ENCODE measurements around the gene ARPC2. TPM values are rescaled to one million over a fixed set of nuclear protein-coding genes. Genes with fewer than 3 reads are reported as not detected.

ARPC2 gene
- total and polyA plus RNA-seq, 2 of the 13 experiments (the other 11 are each of a cell fraction or from before 2014, with no cell fraction given), result 168 to 303 TPM

DNA sequence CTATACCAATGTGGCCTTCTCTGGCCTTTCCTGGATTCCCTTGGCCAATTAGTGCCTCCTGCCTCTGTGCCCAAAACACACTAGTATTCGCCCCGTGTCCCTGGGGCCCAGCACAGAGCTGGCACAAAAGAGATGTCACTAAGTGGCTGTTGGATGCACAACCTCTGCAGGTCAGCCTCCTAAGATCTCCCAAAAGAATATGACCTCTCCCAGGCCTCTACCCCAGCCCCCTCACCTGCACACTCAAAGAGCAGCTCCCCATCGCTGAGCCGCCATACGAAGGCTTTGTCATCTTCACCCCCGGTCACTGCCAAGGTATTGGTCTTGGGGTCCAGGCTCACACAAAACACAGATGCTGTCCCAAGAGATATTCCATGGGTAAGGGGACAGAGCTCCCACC, 50.3 kb downstream of the ARPC2 start:
- intact Hi-C loops (cut with micrococcal nuclease; ENCODE audit: unreplicated experiment), result no loop called here
- WGBS (ENCODE audit: low lambda C conversion rate), result 97% methylated on average over 6 of the region's 6 CpGs
- TF ChIP-seq RBFOX2 (IDR thresholded peaks at IDR 0.05; ENCODE audit: low read depth, low read length) (0 out of 2 replicates have a peak, but pooled peaks have one; percentile 21), ZNF746 (CRISPR knock-in tag; IDR thresholded peaks at IDR 0.05) (no peak)
- TF ChIP-seq, protein P1, sequence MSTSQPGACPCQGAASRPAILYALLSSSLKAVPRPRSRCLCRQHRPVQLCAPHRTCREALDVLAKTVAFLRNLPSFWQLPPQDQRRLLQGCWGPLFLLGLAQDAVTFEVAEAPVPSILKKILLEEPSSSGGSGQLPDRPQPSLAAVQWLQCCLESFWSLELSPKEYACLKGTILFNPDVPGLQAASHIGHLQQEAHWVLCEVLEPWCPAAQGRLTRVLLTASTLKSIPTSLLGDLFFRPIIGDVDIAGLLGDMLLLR (CRISPR knock-in tag; IDR thresholded peaks at IDR 0.05), result no peak
- ATAC-seq (no peak), FAIRE-seq (no peak), DNase-seq (ENCODE audit: low spot score) (no peak)
- Histone ChIP-seq H3K4me3 (replicated peaks in 1 of 3; ENCODE audit: insufficient read depth in 1 of 3, low read depth in 2 of 3, low read length in 3 of 3) (no peak overlapping the region), H3K9me3 (ENCODE audit: low read length) (no peaks in the 10 kb centered on the region), H3K36me3 (replicated peaks in 1 of 2; ENCODE audit: control insufficient read depth in 1 of 2, insufficient read depth in 2 of 2, low read length in 2 of 2) (peaks cover 19 to 40% of the 10 kb centered on the region in 2 experiments), H2AFZ (ENCODE audit: low read length) (no peak overlapping the region), H3K27me3 (ENCODE audit: control insufficient read depth in 1 of 2, insufficient read depth in 2 of 2, low read length in 2 of 2) (no peaks in the 10 kb centered on the region; a peak in 1 of 5 replicates), H3K4me1 (ENCODE audit: insufficient read depth, low read length) (peaks cover 63% of the 10 kb centered on the region), H4K20me1 (ENCODE audit: insufficient read depth, low read length) (no peaks in the 10 kb centered on the region), H3K4me2 (ENCODE audit: low read depth, low read length) (no peak overlapping the region), H3K79me2 (ENCODE audit: insufficient read depth, low read length) (peaks cover 21% of the 10 kb centered on the region), H3K9ac (ENCODE audit: insufficient read depth, low read depth, low read length) (no peak overlapping the region), H3K27ac (ENCODE audit: extremely low read length, insufficient read depth, low read length) (no peak overlapping the region)
- ChIA-PET CTCF (ENCODE audit: low intra/inter-chr PET ratio, low total read pairs) (no interaction called here), POLR2A (no interaction called here)
- in situ Hi-C loops (cut with HindIII; ENCODE audit: extremely low pct_ligation_motif_present, low pct_unique_long_range_greater_than_20kb), result no loop called here
- BruUV-seq (replicated peaks), result no TSS peak

GRCh38 chr2:218269900-218270720, 53.1 kb downstream of the ARPC2 start, which contains the start of the genes AAMP and PNKD:
AAMP (minus strand) TSS chr2:218270137; CDS start chr2:218270086, 51 bp downstream.
PNKD (plus strand) TSS chr2:218270519; CDS start chr2:218270536, 17 bp downstream.
- H3K36me3 ChIP-seq (replicated peaks in 1 of 2; ENCODE audit: control insufficient read depth in 1 of 2, insufficient read depth in 2 of 2, low read length in 2 of 2), result peaks cover 19 to 43% of the 10 kb centered on the region in 2 experiments
- no peaks in the 10 kb centered on the region; a peak in 1 of 5 replicates for H3K27me3 ChIP-seq (ENCODE audit: control insufficient read depth in 1 of 2, insufficient read depth in 2 of 2, low read length in 2 of 2)
- BruUV-seq (replicated peaks), result no TSS peak
- in situ Hi-C loops (cut with HindIII; ENCODE audit: extremely low pct_ligation_motif_present, low pct_unique_long_range_greater_than_20kb) (loop anchor here (5.0 to 10.0 kb wide), 2 partner anchors 195 to 377 kb away; no protein-coding TSS in a partner anchor), intact Hi-C loops (cut with micrococcal nuclease; ENCODE audit: unreplicated experiment) (loop anchor here (1.0 to 5.0 kb wide), 4 partner anchors 17 to 83 kb away; partner anchors contain the start of gene ARPC2)
- H3K79me2 ChIP-seq (ENCODE audit: insufficient read depth, low read length), result peaks cover 21% of the 10 kb centered on the region
- peak within 1 kb of the TSS; percentile 5 for H2AFZ ChIP-seq (ENCODE audit: low read length)
- POLR2A ChIA-PET, result interaction anchor here (0.8 to 7.5 kb wide), 23 partner anchors 11 to 1772 kb away, joined by 3 to 121 read pairs (median 5); partner anchors contain the start of genes ARPC2, BCS1L, CATIP and CTDSP1
- H3K9ac ChIP-seq (ENCODE audit: insufficient read depth, low read depth, low read length), result peak within 1 kb of the TSS; percentile 92
- DNase-seq (ENCODE audit: low spot score) (peak; percentile 100), ATAC-seq (peak; percentile 87), FAIRE-seq (peak; percentile 95)
- CTCF ChIA-PET (ENCODE audit: low intra/inter-chr PET ratio, low total read pairs), result interaction anchor here (1.2 to 1.4 kb wide), 2 partner anchors 84 to 196 kb away, joined by 4 read pairs; no protein-coding TSS in a partner anchor
- H3K27ac ChIP-seq (ENCODE audit: extremely low read length, insufficient read depth, low read length), result peak within 1 kb of the TSS; percentile 80
- no peaks in the 10 kb centered on the region for H4K20me1 ChIP-seq (ENCODE audit: insufficient read depth, low read length)
- peaks cover 58% of the 10 kb centered on the region for H3K4me1 ChIP-seq (ENCODE audit: insufficient read depth, low read length)
- peak within 1 kb of the TSS; percentile 78 to 97 (median 96) for H3K4me3 ChIP-seq (replicated peaks in 1 of 3; ENCODE audit: insufficient read depth in 1 of 3, low read depth in 2 of 3, low read length in 3 of 3)
- H3K9me3 ChIP-seq (ENCODE audit: low read length), result no peaks in the 10 kb centered on the region
- 2% methylated on average over 33 of the region's 64 CpGs for WGBS (ENCODE audit: low lambda C conversion rate)
- peak within 1 kb of the TSS; percentile 99 for H3K4me2 ChIP-seq (ENCODE audit: low read depth, low read length)
- TF ChIP-seq ESRRA (CRISPR knock-in tag; IDR thresholded peaks at IDR 0.05; ENCODE audit: low read depth) (no peak), ZFP37 (CRISPR knock-in tag; IDR thresholded peaks at IDR 0.05; ENCODE audit: borderline replicate concordance) (peak; percentile 81; the same call in 1 of the 2 replicates), ZNF264 (CRISPR knock-in tag; IDR thresholded peaks at IDR 0.05) (peak; percentile 45; the same call in 1 of the 2 replicates), ZSCAN31 (CRISPR knock-in tag; IDR thresholded peaks at IDR 0.05; ENCODE audit: low read depth) (peak; percentile 92), HNRNPL (IDR thresholded peaks at IDR 0.05; ENCODE audit: low read depth, low read length) (no peak), POGZ (CRISPR knock-in tag; IDR thresholded peaks at IDR 0.05) (no peak; the same call in none of the 2 replicates), NFYC (CRISPR knock-in tag; IDR thresholded peaks at IDR 0.05) (peak; percentile 100), BHLHE40 (IDR thresholded peaks at IDR 0.05; ENCODE audit: low read length) (no peak), ZFP1 (CRISPR knock-in tag; IDR thresholded peaks at IDR 0.05) (no peak; the same call in 1 of the 2 replicates)
- TF ChIP-seq, protein P2, sequence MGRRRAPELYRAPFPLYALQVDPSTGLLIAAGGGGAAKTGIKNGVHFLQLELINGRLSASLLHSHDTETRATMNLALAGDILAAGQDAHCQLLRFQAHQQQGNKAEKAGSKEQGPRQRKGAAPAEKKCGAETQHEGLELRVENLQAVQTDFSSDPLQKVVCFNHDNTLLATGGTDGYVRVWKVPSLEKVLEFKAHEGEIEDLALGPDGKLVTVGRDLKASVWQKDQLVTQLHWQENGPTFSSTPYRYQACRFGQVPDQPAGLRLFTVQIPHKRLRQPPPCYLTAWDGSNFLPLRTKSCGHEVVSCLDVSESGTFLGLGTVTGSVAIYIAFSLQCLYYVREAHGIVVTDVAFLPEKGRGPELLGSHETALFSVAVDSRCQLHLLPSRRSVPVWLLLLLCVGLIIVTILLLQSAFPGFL (CRISPR knock-in tag; IDR thresholded peaks at IDR 0.05), result 0 out of 2 replicates have a peak, but pooled peaks have one; percentile 49
- TF ChIP-seq, protein P3, sequence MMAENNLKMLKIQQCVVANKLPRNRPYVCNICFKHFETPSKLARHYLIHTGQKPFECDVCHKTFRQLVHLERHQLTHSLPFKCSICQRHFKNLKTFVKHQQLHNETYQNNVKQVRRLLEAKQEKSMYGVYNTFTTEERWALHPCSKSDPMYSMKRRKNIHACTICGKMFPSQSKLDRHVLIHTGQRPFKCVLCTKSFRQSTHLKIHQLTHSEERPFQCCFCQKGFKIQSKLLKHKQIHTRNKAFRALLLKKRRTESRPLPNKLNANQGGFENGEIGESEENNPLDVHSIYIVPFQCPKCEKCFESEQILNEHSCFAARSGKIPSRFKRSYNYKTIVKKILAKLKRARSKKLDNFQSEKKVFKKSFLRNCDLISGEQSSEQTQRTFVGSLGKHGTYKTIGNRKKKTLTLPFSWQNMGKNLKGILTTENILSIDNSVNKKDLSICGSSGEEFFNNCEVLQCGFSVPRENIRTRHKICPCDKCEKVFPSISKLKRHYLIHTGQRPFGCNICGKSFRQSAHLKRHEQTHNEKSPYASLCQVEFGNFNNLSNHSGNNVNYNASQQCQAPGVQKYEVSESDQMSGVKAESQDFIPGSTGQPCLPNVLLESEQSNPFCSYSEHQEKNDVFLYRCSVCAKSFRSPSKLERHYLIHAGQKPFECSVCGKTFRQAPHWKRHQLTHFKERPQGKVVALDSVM (CRISPR knock-in tag; IDR thresholded peaks at IDR 0.05), result peak; percentile 40; the same call in 1 of the 2 replicates
